Glutamatergic neuron (in vitro differentiated cells): ENCODE results near the gene GDAP2. TPM values are rescaled to one million over a fixed set of nuclear protein-coding genes. Genes with fewer than 3 reads are reported as not detected.

Experiments used
- DNase-seq: peaks from one replicate; pipeline ENCODE4 v3.0.0; 2022
- H3K27ac Mint-ChIP-seq: one replicate; pipeline ENCODE4 v1.8.0; 2020; ENCODE audit warnings: mild to moderate bottlenecking, mixed read lengths, inconsistent platforms; ENCODE audit not compliant: unreplicated experiment
- H3K27me3 Mint-ChIP-seq: one replicate; pipeline ENCODE4 v1.8.0; 2020; ENCODE audit warnings: mild to moderate bottlenecking, moderate library complexity, mixed read lengths, inconsistent platforms; ENCODE audit not compliant: unreplicated experiment
- H3K36me3 Mint-ChIP-seq: one replicate; pipeline ENCODE4 v1.8.0; 2020; ENCODE audit warnings: mild to moderate bottlenecking, mixed read lengths, inconsistent platforms; ENCODE audit not compliant: unreplicated experiment
- H3K4me1 Mint-ChIP-seq: one replicate; pipeline ENCODE4 v1.8.0; 2020; ENCODE audit warnings: mild to moderate bottlenecking, low read depth, mixed read lengths, inconsistent platforms; ENCODE audit not compliant: unreplicated experiment
- H3K4me3 Mint-ChIP-seq: one replicate; pipeline ENCODE4 v1.8.0; 2020; ENCODE audit warnings: mild to moderate bottlenecking, mixed read lengths, inconsistent platforms; ENCODE audit not compliant: unreplicated experiment
- H3K9me3 Mint-ChIP-seq: one replicate; pipeline ENCODE4 v1.8.0; 2020; ENCODE audit warnings: mild to moderate bottlenecking, moderate library complexity, mixed read lengths, inconsistent platforms; ENCODE audit not compliant: unreplicated experiment
- total RNA-seq: library from RNA; stranded (reverse); fragmentation: NEBNext Ultra II Directional; extraction: Animal tissue kit (Norgen Biotek cat#: 25700); gene quantifications from one replicate; pipeline ENCODE4 v1.2.1, GENCODE V29; 2021; ENCODE audit not compliant: unreplicated experiment
- TF ChIP-seq, protein P1 (sequence below): fragments of 200-600 bp; sonication (generic); IDR thresholded peaks from one replicate; pipeline ENCODE4 v1.5.0; 2021; ENCODE audit not compliant: partially characterized antibody, unreplicated experiment

The GDAP2 gene
- total RNA-seq, 1 donor from 2014 or later = 34.0 TPM

DNA sequence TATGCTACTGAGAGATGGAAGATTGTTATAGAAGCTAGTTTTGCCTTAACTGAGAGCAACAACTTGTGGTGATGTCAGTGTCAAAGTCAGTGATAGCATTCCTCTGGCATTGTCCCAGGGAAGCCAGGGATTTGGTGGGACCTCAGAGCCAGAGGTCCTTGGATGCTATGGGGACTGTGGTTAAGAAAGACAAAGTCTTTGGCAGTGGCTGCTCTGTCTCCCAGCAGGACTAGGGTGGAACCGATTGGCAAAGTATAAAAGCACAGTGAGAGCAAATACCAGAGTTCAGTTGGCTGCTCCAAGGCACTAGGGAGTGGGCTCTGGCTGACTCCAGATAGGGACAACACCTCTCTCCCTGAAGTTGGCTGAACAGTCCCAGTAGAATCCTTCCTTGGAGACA, 104.8 kb downstream of the GDAP2 start:
- TF ChIP-seq, protein P1, sequence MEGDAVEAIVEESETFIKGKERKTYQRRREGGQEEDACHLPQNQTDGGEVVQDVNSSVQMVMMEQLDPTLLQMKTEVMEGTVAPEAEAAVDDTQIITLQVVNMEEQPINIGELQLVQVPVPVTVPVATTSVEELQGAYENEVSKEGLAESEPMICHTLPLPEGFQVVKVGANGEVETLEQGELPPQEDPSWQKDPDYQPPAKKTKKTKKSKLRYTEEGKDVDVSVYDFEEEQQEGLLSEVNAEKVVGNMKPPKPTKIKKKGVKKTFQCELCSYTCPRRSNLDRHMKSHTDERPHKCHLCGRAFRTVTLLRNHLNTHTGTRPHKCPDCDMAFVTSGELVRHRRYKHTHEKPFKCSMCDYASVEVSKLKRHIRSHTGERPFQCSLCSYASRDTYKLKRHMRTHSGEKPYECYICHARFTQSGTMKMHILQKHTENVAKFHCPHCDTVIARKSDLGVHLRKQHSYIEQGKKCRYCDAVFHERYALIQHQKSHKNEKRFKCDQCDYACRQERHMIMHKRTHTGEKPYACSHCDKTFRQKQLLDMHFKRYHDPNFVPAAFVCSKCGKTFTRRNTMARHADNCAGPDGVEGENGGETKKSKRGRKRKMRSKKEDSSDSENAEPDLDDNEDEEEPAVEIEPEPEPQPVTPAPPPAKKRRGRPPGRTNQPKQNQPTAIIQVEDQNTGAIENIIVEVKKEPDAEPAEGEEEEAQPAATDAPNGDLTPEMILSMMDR = no peak
- Mint-ChIP-seq H3K4me1 (no peaks in the 10 kb centered on the region), H3K9me3 (peaks cover 3% of the 10 kb centered on the region), H3K36me3 (no peaks in the 10 kb centered on the region), H3K27me3 (peaks cover 2% of the 10 kb centered on the region), H3K27ac (no peak overlapping the region), H3K4me3 (no peak overlapping the region)
- DNase-seq = no peak

- no peak overlapping the region for H3K27ac Mint-ChIP-seq
- TF ChIP-seq, protein P1 = no peak
- no peaks in the 10 kb centered on the region for H3K4me1 Mint-ChIP-seq
- H3K9me3 Mint-ChIP-seq = peaks cover 3% of the 10 kb centered on the region
- H3K27me3 Mint-ChIP-seq = peaks cover 4% of the 10 kb centered on the region
- DNase-seq = no peak
- H3K36me3 Mint-ChIP-seq = no peaks in the 10 kb centered on the region
- no peak overlapping the region for H3K4me3 Mint-ChIP-seq
Measured at GRCh38 chr1:117821774-117822482, 107.5 kb downstream of the GDAP2 start.

- Mint-ChIP-seq H3K36me3 (no peaks in the 10 kb centered on the region), H3K27ac (no peak overlapping the region), H3K27me3 (peaks cover 4% of the 10 kb centered on the region), H3K9me3 (peaks cover 3% of the 10 kb centered on the region), H3K4me3 (no peak overlapping the region), H3K4me1 (no peaks in the 10 kb centered on the region)
- TF ChIP-seq, protein P1 = no peak
- DNase-seq = no peak
Measured at GRCh38 chr1:117821382-117821755, 108.1 kb downstream of the GDAP2 start.

GRCh38 chr1:117820694-117821381, 108.6 kb downstream of the GDAP2 start:
- peaks cover 3% of the 10 kb centered on the region for H3K9me3 Mint-ChIP-seq
- no peak overlapping the region for H3K4me3 Mint-ChIP-seq
- H3K4me1 Mint-ChIP-seq = peaks cover 1% of the 10 kb centered on the region
- H3K36me3 Mint-ChIP-seq = no peaks in the 10 kb centered on the region
- H3K27ac Mint-ChIP-seq = no peak overlapping the region
- no peak for DNase-seq
- H3K27me3 Mint-ChIP-seq = peaks cover 4% of the 10 kb centered on the region
- TF ChIP-seq, protein P1 = no peak

GRCh38 chr1:117820096-117820495, 109.3 kb downstream of the GDAP2 start:
- no peaks in the 10 kb centered on the region for H3K36me3 Mint-ChIP-seq

More at GRCh38 chr1:117820096-117820495, 109.3 kb downstream of the GDAP2 start:
- TF ChIP-seq, protein P1 = no peak
- DNase-seq = no peak
- no peak overlapping the region for H3K4me3 Mint-ChIP-seq
- H3K27ac Mint-ChIP-seq = no peak overlapping the region
- peaks cover 3% of the 10 kb centered on the region for H3K9me3 Mint-ChIP-seq
- H3K27me3 Mint-ChIP-seq = peaks cover 4% of the 10 kb centered on the region
- H3K4me1 Mint-ChIP-seq = peaks cover 3% of the 10 kb centered on the region
